HEK293T (cell line): Measurements from ENCODE around the gene NTMT1.

Experiments used
- ARNT ChIP-seq: fragments of 450-650 bp; IDR thresholded peaks from 2 replicates; pipeline ENCODE4 v1.6.1; 2017; ENCODE audit warnings: mild to moderate bottlenecking
- FOXA1 ChIP-seq: fragments of 450-650 bp; IDR thresholded peaks from 2 replicates; pipeline ENCODE4 v1.6.1; 2016; ENCODE audit warnings: mild to moderate bottlenecking
- PKNOX1 ChIP-seq: fragments of 450-650 bp; IDR thresholded peaks from 2 replicates; pipeline ENCODE4 v1.6.1; 2016
- TARDBP ChIP-seq: fragments of 450-650 bp; IDR thresholded peaks from 2 replicates; pipeline ENCODE4 v1.6.1; 2016

- TF ChIP-seq TARDBP (no peak), PKNOX1 (no peak), FOXA1 (no peak), ARNT (no peak)
These were observed 24.0 kb downstream of the NTMT1 start for GRCh38 chr9:129649726-129650679.
